ENCODE data around the gene SPATA6.

DNA sequence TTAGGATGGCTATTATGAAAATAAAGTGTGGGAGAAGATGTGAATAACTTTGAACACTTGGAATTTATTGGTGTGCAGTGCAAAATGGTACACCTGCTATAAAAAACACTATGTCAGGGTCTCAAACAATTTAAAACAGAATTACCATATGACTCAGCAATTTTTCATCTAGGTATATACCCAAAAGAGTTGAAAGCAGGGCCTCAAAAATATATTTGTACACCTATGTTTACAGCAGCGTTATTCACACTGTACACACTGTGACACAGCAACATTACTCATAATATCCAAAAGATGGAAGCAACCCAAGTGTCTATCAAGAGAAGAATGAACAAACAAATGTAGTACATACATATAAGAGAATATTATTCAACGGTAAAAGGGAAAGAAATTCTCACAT, 75.8 kb downstream of the SPATA6 start:
- TF ChIP-seq ATF3 (IDR thresholded peaks at IDR 0.05) (no peak), CTCF (IDR thresholded peaks at IDR 0.05; ENCODE audit: low read depth, low read length, missing input control) (no peak), EGR1 (IDR thresholded peaks at IDR 0.05; ENCODE audit: low read depth in 2 of 2) (no peak), TAF1 (conservative IDR thresholded peaks at IDR 0.05) (no peak), GABPA (IDR thresholded peaks at IDR 0.05 in 1 of 2, conservative IDR thresholded peaks at IDR 0.05 in 1 of 2) (no peak), RXRA (IDR thresholded peaks at IDR 0.05) (no peak)
- TF ChIP-seq, protein P1, sequence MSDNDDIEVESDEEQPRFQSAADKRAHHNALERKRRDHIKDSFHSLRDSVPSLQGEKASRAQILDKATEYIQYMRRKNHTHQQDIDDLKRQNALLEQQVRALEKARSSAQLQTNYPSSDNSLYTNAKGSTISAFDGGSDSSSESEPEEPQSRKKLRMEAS (IDR thresholded peaks at IDR 0.05), result no peak
- TF ChIP-seq, protein P2, sequence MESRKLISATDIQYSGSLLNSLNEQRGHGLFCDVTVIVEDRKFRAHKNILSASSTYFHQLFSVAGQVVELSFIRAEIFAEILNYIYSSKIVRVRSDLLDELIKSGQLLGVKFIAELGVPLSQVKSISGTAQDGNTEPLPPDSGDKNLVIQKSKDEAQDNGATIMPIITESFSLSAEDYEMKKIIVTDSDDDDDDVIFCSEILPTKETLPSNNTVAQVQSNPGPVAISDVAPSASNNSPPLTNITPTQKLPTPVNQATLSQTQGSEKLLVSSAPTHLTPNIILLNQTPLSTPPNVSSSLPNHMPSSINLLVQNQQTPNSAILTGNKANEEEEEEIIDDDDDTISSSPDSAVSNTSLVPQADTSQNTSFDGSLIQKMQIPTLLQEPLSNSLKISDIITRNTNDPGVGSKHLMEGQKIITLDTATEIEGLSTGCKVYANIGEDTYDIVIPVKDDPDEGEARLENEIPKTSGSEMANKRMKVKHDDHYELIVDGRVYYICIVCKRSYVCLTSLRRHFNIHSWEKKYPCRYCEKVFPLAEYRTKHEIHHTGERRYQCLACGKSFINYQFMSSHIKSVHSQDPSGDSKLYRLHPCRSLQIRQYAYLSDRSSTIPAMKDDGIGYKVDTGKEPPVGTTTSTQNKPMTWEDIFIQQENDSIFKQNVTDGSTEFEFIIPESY (IDR thresholded peaks at IDR 0.05), result no peak

Data from liver (tissue), 3 donors.